Stimulated activated CD4-positive, alpha-beta T cell treated with anti-CD3 and anti-CD28 coated beads, Interleukin-15, amount 100 ng/mL, for 1 hour (primary cell): ENCODE data around the gene RTEL1.
A peak's percentile ranks its signal among the peaks of the same experiment; 100 is the strongest.
"Not testable (repeated sequence)": the region's sequence is repeated elsewhere in the genome, so short reads cannot be mapped to it uniquely, and the experiment has no call there.

ENCODE experiments used
- DNase-seq, 2 donors: peaks; one replicate each; pipeline ENCODE4 v3.0.0-alpha.2; 2020; ENCODE audit warnings: low read depth in 1 of 2, low spot score in 1 of 2

The RTEL1 gene

DNA sequence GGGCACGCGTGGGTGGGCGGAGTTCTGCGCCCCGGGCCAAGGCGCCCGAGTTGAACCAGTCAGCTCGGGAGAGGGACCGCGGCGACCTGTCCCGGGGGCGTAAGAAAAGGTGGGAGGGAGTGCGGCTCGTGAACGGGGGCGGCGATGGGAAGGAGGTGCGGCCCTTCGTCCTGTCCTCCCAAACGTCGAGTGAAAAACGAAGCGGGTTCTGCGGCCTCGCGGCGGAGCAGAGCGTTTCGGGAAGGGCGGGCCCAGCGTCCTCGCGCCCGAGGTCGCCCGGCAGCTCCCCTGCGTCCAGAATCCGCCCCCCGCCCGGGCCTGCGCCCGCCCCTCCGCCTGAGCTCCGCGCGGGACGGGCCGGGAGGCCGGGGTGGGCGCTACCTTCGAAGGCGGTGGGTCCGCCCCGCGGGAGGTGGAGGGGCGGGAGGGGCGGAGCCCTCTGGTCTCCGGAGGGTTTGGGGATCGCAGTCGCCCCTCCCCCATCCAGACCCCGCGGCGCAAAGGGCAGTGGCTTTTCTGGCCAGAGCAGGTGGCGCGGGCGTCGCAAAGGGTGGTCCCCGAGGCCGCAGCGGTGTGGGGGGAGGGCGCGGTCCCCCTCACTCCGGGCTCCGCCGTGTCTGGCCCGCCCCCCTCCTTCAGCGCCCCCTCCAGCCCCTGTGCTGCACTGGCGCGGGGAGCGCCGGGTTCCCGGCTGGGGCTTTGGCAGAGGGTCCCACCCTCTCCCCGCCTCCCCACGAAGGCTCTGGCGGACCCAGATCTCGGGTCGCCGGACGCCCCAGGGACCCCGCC is 5.7 kb upstream of the RTEL1 start:
- no peak for DNase-seq

- DNase-seq: peak; percentile 44 to 46
Observed at GRCh38 chr20:63653041-63653973, 4.8 kb upstream of the RTEL1 start, which contains the start of gene STMN3. Gene STMN3 (minus strand): TSS chr20:63653424. CDS start chr20:63653345, 79 bp downstream.

DNA sequence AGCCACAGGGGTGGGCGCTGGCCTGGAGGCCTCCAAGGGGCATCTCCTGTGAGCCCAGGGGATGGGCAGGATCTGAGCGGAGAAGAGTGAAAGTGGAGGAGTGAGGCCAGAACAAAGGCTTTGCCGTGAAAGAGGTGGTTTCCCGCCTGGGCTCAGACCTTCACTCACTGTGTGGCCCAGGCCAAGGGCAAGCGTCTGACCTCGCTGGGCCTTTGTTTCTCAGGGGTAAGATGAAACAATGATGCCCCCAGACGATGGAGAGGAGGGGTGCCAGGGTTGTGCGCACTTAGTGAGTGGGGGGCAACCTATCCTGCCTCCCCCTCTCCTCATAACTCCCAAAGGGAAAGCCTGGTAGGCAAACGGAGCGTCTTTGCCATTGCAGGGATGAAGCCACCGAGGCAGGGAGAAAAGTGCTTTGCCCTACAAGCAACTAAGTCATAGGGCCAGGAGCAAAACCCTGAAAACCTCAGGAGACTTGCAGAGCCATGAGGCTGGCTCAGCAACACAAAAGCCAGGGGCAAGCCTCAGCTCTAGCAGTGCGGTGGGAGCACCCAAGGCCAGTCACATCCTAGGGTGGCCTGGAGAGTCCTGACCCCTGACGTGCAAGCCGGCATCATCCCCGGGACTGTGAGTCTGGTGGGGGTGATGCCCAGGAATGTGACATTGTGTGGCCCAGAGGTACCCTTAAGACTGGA is 4.0 kb upstream of the RTEL1 start:
- no peak for DNase-seq

DNA sequence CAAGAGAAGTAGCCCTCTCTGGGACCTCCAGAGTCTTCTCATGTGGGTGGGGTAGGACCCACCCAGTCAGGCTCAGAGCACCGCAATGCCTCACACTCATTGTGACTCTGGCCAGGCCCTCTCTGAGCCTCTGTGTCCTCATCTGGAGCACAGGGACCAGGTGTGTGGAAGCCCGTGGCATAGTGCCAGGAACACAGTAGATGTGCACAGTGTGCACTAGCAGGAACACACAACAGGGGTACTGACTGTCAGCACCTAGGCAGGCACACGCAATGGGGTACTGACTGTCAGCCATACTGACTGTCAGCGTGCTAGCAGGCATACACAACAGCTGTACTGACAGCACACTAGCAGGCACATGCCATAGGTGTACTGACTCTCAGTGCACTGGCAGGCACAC is 2.9 kb upstream of the RTEL1 start:
- DNase-seq: no peak

DNA sequence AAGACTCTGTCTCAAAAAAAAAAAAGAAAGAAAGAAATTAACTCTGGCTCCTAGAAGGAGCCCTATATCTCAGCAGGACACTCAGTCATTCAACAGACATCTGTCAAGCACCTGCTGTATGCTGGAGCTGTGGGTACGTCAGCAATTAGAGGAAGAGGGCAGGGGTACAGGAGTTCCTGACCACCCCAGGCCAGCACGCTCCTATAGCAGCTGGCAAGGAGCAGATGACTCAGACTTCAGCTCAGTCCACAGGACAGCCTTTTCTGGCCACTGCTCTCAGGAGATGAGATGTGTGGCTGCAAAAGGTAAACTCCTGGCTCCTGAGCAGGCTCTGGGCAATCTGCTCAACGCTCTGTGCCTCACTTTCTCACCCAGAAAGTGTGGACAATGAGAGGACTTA is 1.7 kb upstream of the RTEL1 start:
- no peak for DNase-seq

DNA sequence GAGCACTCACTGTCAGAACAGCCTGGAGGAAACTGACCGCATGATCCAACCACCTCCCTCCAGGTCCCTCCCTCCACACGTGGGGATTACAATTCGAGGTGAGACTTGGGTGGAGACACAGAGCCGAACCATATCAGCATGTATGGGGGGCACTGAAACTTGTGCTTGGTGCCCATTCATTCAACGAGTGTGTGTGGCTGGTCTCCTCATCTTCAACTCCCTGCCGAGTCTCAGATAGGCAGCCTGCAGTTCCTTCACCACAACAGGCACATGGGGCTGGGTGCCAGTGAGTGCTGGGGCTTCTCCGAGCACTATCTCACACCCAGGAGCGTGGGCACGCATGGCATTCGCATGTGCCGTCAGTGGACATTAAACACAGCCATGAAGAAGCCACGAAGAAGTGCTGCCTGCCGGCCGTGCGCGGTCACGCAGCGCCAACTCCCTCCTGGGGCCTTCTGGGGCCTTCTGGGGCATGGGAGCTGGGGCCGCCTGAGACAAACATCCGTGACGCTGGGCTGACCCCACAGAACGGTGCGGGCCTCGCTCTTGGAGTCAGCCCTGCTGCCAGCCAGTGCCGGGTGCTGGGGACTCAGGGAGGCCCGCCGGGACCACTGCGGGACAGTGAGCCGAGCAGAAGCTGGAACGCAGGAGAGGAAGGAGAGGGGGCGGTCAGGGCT is 714 bp upstream of the RTEL1 start:
- DNase-seq: no peak

DNA sequence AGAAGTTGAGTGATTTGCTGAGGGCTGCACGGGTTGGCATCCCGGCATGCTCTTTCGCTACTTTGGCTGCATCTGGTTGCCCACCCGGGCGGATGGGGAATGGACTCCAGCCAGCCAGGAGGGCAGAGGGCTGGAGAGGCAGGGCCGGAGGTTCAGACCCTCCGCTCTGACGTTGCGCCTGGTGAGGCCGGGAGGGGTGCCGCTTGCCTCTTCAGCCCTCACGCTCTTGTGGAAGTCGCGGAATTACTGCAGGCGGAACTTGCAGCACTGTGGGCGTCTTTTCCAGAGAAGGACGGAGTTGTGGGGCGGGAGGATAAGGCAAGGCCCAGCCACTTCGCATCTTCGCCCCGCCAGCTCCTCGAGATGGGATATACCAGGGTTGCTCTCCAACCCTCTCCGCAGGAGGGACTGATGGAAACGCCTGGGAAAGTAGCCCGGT is 656 bp downstream of the RTEL1 start:
- DNase-seq: no peak

GRCh38 chr20:63659370-63659769 is 1.3 kb downstream of the RTEL1 start:
- DNase-seq: no peak

DNA sequence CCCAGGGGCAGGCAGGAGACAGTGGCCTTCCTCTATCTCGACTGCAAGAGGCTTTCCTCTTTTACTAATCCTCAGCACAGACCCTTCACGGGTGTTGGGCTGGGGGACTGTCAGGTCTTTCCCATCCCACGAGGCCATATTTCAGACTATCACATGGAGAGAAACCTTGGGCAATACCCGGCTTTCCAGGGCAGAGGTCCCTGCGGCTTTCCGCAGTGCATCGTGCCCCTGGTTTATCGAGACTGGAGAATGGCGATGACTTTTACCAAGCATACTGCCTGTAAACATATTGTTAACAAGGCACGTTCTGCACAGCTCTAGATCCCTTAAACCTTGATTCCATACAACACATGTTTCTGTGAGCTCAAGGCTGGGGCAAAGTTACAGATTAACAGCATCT is 2.1 kb downstream of the RTEL1 start:
- not testable (repeated sequence) for DNase-seq

- DNase-seq: no peak
Observed at GRCh38 chr20:63660622-63661021, 2.5 kb downstream of the RTEL1 start.

GRCh38 chr20:63661108-63661507 is 3.0 kb downstream of the RTEL1 start:
- DNase-seq: no peak

DNA sequence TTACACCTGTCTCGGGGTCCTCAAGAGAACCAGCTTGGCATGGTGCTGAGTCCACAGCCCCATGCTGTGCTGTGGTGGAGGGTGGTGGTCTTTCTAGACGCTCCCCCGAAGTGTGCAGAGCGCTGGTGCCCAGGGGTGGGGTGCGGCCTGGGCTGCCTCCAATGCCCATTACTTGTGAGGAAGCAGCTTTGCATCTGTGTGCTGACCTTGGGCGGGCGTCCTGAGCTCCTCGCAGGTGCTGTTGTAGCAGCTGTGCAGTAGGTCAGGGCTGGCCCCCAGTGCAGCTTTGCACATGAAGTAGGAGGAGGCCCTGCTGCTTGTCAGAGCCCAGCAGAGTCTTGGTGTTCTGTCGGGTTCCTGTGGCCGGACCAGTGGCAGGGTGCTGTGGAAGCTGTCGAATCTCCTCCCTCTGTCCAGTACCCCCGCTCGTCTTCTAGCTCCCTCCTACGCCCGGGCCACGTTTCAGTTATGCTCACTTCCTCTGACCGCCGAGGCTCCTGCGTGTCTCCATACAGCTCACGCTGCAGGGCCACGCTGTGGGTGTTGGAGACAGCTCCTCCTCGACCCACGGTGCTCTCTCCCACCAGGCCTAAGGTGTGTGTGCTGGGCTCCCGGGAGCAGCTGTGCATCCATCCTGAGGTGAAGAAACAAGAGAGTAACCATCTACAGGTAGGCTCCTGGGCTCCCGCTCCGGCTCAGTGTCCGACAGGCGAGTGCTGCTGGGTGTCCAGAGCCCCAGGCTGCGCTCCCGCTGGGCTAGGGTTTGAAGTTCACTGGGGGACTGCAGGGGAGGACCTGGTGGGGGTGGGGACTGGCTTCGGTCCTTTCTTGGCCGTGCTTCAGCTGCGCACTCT is 4.1 kb downstream of the RTEL1 start:
- DNase-seq: no peak

DNA sequence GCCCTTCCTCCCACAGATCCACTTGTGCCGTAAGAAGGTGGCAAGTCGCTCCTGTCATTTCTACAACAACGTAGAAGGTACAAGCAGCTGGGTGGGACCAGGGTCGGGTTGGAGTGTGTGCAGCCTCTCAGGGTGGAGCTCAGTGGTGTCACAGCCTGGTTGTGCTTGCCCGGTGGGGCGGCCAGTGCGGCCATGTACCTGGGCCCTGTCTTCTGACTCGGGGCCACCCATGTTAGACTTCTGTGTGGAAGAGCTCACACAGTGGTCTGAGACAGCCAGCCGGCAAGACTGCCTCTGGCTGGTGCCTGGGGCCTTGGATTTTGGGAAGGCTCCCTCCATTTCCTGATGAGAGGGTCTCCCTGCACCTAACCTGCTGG is 4.7 kb downstream of the RTEL1 start:
- DNase-seq: no peak

DNA sequence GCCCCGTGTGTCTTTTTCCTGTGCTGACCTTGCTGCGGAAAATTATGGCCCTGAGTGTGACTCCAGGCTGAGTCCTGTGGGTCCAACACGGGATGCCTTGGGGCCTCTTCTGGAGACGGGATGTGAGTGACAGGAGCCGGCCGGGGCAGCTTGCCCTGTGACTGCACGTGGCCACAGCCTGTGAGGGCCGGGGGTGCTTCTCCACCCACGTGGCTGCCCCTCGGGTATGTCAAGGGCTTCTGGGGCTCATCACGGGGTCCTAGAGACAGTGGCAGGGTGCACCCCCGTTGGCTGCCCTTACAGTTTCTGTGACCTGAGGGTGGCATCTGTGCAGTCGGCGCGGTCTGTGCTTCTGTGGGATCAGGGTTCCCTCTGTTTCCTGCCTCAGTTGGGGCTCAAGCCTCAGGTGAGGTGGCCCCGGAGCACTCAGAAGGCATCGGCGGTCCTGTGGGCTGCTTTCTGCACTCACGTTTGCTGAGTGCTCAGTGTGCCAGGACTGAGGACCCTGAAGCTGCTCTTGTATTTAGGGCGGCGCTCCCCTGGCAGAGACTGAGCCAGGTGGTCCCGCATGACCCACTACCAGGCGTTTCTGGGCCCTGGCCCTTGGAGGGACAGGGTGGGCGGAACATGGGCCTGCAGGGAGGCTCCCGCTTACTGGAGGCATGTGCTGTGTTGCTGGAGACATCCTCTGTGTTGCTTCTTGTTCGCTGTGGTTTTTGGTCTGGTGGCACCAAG is 5.4 kb downstream of the RTEL1 start:
- DNase-seq: no peak

- no peak for DNase-seq
Observed at GRCh38 chr20:63664143-63664851, 6.2 kb downstream of the RTEL1 start.

GRCh38 chr20:63664861-63665594 is 6.9 kb downstream of the RTEL1 start:
- DNase-seq: no peak

DNA sequence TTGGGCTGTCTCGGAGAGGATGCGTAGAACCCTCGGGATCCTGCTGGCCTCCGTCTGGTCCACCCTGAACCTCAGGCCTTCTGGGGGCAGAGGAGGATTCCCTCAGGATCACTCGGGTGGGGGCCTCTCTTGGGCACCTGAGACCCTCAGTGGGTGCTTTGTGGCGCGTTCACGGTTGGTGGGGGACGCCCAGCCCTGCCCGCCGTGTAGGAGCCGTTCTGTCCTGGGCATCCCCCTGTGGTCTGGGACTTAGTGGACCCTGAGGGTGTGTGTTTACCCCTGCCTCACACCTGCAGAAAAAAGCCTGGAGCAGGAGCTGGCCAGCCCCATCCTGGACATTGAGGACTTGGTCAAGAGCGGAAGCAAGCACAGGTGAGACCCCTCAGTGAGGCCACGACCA is 7.6 kb downstream of the RTEL1 start:
- no peak for DNase-seq

GRCh38 chr20:63667858-63668257 is 9.7 kb downstream of the RTEL1 start:
- DNase-seq: no peak
